ENCODE measurements around the gene FYB1. TPM values are rescaled to one million over a fixed set of nuclear protein-coding genes. Genes with fewer than 3 reads are reported as not detected.

Gene FYB1
- total and polyA plus RNA-seq, 4 experiments from 2014 or later, result 184 to 596 (median 493) TPM

DNA sequence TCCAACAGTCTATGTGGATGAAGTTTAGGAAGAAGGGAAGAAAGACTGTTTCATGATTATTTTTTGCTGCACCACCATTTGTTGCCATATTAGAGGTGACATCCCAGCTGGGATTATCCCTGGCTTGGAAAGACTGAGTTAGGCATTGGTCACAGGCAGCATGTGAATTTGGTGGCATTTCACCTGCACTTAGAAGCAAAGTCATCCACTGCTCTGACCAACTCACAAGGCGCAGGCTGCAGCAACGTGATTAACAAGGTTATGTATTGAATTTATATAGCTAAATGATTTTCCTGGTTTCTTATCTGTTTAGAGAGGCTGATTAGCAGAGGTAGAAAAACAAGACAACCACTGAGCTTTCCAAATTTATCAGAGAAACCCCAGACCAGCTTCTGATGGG lies 2.7 kb downstream of the FYB1 start:
- peaks cover 0 to 2% of the 10 kb centered on the region in 2 donors for H3K36me3 Mint-ChIP-seq
- POLR2A ChIA-PET (ENCODE audit: partially characterized antibody), result interaction anchor here (0.8 to 6.8 kb wide), 20 partner anchors 8 to 331 kb away, joined by 3 to 362 read pairs (median 20); partner anchors contain the start of gene RICTOR
- Histone ChIP-seq H3K4me3 (ENCODE audit: low read length in 2 of 2) (peak overlapping the region; percentile 26 to 64), H3K4me1 (ENCODE audit: insufficient read depth, low read length) (peaks cover 78% of the 10 kb centered on the region), H3K27me3 (ENCODE audit: insufficient read depth, low read length) (no peaks in the 10 kb centered on the region), H3K27ac (ENCODE audit: low read depth, low read length) (peak overlapping the region; percentile 62), H3K9me3 (ENCODE audit: control insufficient read depth in 1 of 2, low read length in 2 of 2) (no peaks in the 10 kb centered on the region), H3K36me3 (ENCODE audit: insufficient read depth, low read length) (no peaks in the 10 kb centered on the region)
- H3K27ac Mint-ChIP-seq, result peak overlapping the region; percentile 87 to 96 (median 93)
- no peak for DNase-seq
- no peaks in the 10 kb centered on the region for H3K9me3 Mint-ChIP-seq
- CTCF ChIA-PET (ENCODE audit: partially characterized antibody), result interaction anchor here (0.9 to 7.4 kb wide), 33 partner anchors 8 to 331 kb away, joined by 3 to 313 read pairs (median 11); no protein-coding TSS in a partner anchor
- peaks cover 58 to 81% (median 73%) of the 10 kb centered on the region in 4 donors for H3K4me1 Mint-ChIP-seq
- peak overlapping the region; percentile 80 to 90 (median 86) for H3K4me3 Mint-ChIP-seq
- no peaks in the 10 kb centered on the region for H3K27me3 Mint-ChIP-seq
- intact Hi-C loops (cut with micrococcal nuclease), result loop anchor here (1.0 to 5.0 kb wide), 9 partner anchors 7 to 160 kb away; partner anchors contain the start of gene RICTOR

DNA sequence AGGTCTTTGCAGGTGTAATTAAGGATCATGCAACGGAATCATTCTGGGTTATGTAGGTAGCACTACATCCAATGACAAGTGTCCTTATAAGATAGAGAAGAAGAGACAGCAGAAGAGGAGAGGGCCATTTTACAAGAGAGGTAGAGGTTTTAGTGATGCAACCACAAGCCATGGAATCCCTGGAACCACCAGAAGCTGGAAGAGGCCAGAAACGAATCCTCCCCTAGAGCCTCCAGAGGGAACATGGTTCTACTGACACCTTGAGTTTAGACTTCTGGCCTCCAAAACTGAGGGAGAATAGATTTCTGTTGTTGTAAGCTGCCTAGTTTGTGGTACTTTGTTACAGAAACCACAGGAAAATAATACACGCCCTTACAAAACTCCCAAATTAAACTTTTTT lies 3.5 kb downstream of the FYB1 start:
- H3K9me3 Mint-ChIP-seq, result no peaks in the 10 kb centered on the region
- peak overlapping the region; percentile 82 to 89 (median 85) for H3K4me3 Mint-ChIP-seq
- CTCF ChIA-PET (ENCODE audit: partially characterized antibody), result interaction anchor here (1.3 to 7.4 kb wide), 16 partner anchors 11 to 332 kb away, joined by 3 to 313 read pairs (median 20); no protein-coding TSS in a partner anchor
- peak overlapping the region; percentile 91 to 98 (median 96) for H3K27ac Mint-ChIP-seq
- H3K27me3 ChIP-seq (ENCODE audit: insufficient read depth, low read length), result no peaks in the 10 kb centered on the region
- H3K4me1 Mint-ChIP-seq, result peaks cover 61 to 88% (median 78%) of the 10 kb centered on the region in 4 donors
- peak overlapping the region; percentile 59 for H3K27ac ChIP-seq (ENCODE audit: low read depth, low read length)
- H3K9me3 ChIP-seq (ENCODE audit: control insufficient read depth in 1 of 2, low read length in 2 of 2), result no peaks in the 10 kb centered on the region
- peaks cover 0 to 2% of the 10 kb centered on the region in 2 donors for H3K36me3 Mint-ChIP-seq
- POLR2A ChIA-PET (ENCODE audit: partially characterized antibody), result interaction anchor here (0.9 to 6.8 kb wide), 12 partner anchors 17 to 143 kb away, joined by 3 to 362 read pairs (median 33); partner anchors contain the start of gene RICTOR
- peak overlapping the region; percentile 35 to 43 for H3K4me3 ChIP-seq (ENCODE audit: low read length in 2 of 2)
- intact Hi-C loops (cut with micrococcal nuclease), result loop anchor here (2.0 to 5.0 kb wide), 3 partner anchors 59 to 161 kb away; partner anchors contain the start of gene RICTOR
- H3K27me3 Mint-ChIP-seq, result no peaks in the 10 kb centered on the region
- no peaks in the 10 kb centered on the region for H3K36me3 ChIP-seq (ENCODE audit: insufficient read depth, low read length)
- no peak for DNase-seq
- H3K4me1 ChIP-seq (ENCODE audit: insufficient read depth, low read length), result peaks cover 86% of the 10 kb centered on the region

GRCh38 chr5:39214912-39215709 lies 4.3 kb downstream of the FYB1 start:
- H3K27ac ChIP-seq (ENCODE audit: low read depth, low read length), result peak overlapping the region; percentile 84
- H3K27ac Mint-ChIP-seq, result peak overlapping the region; percentile 91 to 98 (median 96)
- CTCF ChIA-PET (ENCODE audit: partially characterized antibody), result interaction anchor here (1.3 to 7.4 kb wide), 6 partner anchors 20 to 69 kb away, joined by 3 to 313 read pairs (median 137); no protein-coding TSS in a partner anchor
- POLR2A ChIA-PET (ENCODE audit: partially characterized antibody), result interaction anchor here (2.6 to 6.8 kb wide), 4 partner anchors 17 to 142 kb away, joined by 14 to 362 read pairs (median 110); partner anchors contain the start of gene RICTOR
- H3K4me1 ChIP-seq (ENCODE audit: insufficient read depth, low read length), result peaks cover 93% of the 10 kb centered on the region
- peak overlapping the region; percentile 35 to 43 for H3K4me3 ChIP-seq (ENCODE audit: low read length in 2 of 2)
- H3K9me3 ChIP-seq (ENCODE audit: control insufficient read depth in 1 of 2, low read length in 2 of 2), result no peaks in the 10 kb centered on the region
- intact Hi-C loops (cut with micrococcal nuclease), result loop anchor here (5.0 kb wide), 1 partner anchor 143 kb away; the partner anchor contains the start of gene RICTOR
- H3K27me3 ChIP-seq (ENCODE audit: insufficient read depth, low read length), result no peaks in the 10 kb centered on the region
- peaks cover 65 to 96% (median 85%) of the 10 kb centered on the region in 4 donors for H3K4me1 Mint-ChIP-seq
- H3K4me3 Mint-ChIP-seq, result peak overlapping the region; percentile 82 to 89 (median 85)
- no peaks in the 10 kb centered on the region for H3K27me3 Mint-ChIP-seq
- no peaks in the 10 kb centered on the region for H3K9me3 Mint-ChIP-seq
- peak; percentile 72 to 91 (median 77) for DNase-seq
- no peaks in the 10 kb centered on the region for H3K36me3 ChIP-seq (ENCODE audit: insufficient read depth, low read length)
- peaks cover 0 to 2% of the 10 kb centered on the region in 2 donors for H3K36me3 Mint-ChIP-seq

GRCh38 chr5:39213447-39214207 lies 5.7 kb downstream of the FYB1 start:
- peak in 3 of 5 donors; percentile 46 to 55 (median 52) for DNase-seq
- H3K36me3 ChIP-seq (ENCODE audit: insufficient read depth, low read length), result no peaks in the 10 kb centered on the region
- Mint-ChIP-seq H3K36me3 (peaks cover 0 to 2% of the 10 kb centered on the region in 2 donors), H3K4me1 (peaks cover 68 to 99% (median 85%) of the 10 kb centered on the region in 4 donors), H3K27me3 (no peaks in the 10 kb centered on the region), H3K4me3 (peak overlapping the region; percentile 58 to 78 (median 72)), H3K9me3 (no peaks in the 10 kb centered on the region), H3K27ac (peak overlapping the region; percentile 91 to 98 (median 95))
- no peaks in the 10 kb centered on the region for H3K9me3 ChIP-seq (ENCODE audit: control insufficient read depth in 1 of 2, low read length in 2 of 2)
- CTCF ChIA-PET (ENCODE audit: partially characterized antibody), result interaction anchor here (1.1 to 7.3 kb wide), 8 partner anchors 12 to 162 kb away, joined by 3 to 79 read pairs (median 12); no protein-coding TSS in a partner anchor
- peak overlapping the region; percentile 0 to 29 for H3K4me3 ChIP-seq (ENCODE audit: low read length in 2 of 2)
- H3K4me1 ChIP-seq (ENCODE audit: insufficient read depth, low read length), result peaks cover 93% of the 10 kb centered on the region
- intact Hi-C loops (cut with micrococcal nuclease), result no loop called here
- no peaks in the 10 kb centered on the region for H3K27me3 ChIP-seq (ENCODE audit: insufficient read depth, low read length)
- H3K27ac ChIP-seq (ENCODE audit: low read depth, low read length), result peak overlapping the region; percentile 84
- POLR2A ChIA-PET (ENCODE audit: partially characterized antibody), result interaction anchor here (3.1 to 43.1 kb wide), 3 partner anchors 19 to 60 kb away, joined by 19 to 1810 read pairs (median 534); no protein-coding TSS in a partner anchor

DNA sequence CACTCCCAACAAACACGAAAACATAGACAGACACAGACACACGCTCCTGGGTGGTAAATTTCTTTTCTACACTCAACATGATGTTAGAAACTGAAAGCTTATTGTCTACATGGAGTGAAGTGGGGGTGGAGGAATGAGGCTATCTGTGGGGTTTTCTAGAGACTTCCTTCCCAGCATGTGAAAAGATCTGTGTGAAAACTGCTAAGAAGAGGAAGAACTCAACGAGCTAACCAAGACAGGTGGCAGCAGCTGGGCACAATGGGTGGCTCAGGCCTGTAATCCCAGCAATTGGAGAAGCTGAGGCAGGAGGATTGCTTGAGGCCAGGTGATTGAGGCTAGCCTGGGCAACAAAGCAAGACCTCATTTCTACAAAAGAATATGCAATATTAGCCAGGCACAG lies 7.6 kb downstream of the FYB1 start:
- CTCF ChIA-PET (ENCODE audit: partially characterized antibody), result interaction anchor here (0.5 to 7.3 kb wide), 13 partner anchors 10 to 85 kb away, joined by 3 to 79 read pairs (median 7); no protein-coding TSS in a partner anchor
- H3K27me3 ChIP-seq (ENCODE audit: insufficient read depth, low read length), result no peaks in the 10 kb centered on the region
- DNase-seq, result peak; percentile 62 to 77 (median 67)
- H3K36me3 ChIP-seq (ENCODE audit: insufficient read depth, low read length), result no peaks in the 10 kb centered on the region
- peak overlapping the region; percentile 91 to 98 (median 95) for H3K27ac Mint-ChIP-seq
- peak overlapping the region; percentile 84 for H3K27ac ChIP-seq (ENCODE audit: low read depth, low read length)
- no peaks in the 10 kb centered on the region for H3K9me3 Mint-ChIP-seq
- H3K4me3 Mint-ChIP-seq, result peak overlapping the region; percentile 58 to 85 (median 78)
- H3K27me3 Mint-ChIP-seq, result no peaks in the 10 kb centered on the region
- peak overlapping the region in 1 of 2 donors; percentile 18 for H3K4me3 ChIP-seq (ENCODE audit: low read length in 2 of 2)
- POLR2A ChIA-PET (ENCODE audit: partially characterized antibody), result interaction anchor here (0.7 to 43.1 kb wide), 16 partner anchors 9 to 138 kb away, joined by 3 to 1810 read pairs (median 4); no protein-coding TSS in a partner anchor
- H3K36me3 Mint-ChIP-seq, result peaks cover 0 to 2% of the 10 kb centered on the region in 2 donors
- H3K4me1 ChIP-seq (ENCODE audit: insufficient read depth, low read length), result peaks cover 98% of the 10 kb centered on the region
- no peaks in the 10 kb centered on the region for H3K9me3 ChIP-seq (ENCODE audit: control insufficient read depth in 1 of 2, low read length in 2 of 2)
- H3K4me1 Mint-ChIP-seq, result peaks cover 67 to 99% (median 86%) of the 10 kb centered on the region in 4 donors
- intact Hi-C loops (cut with micrococcal nuclease), result loop anchor here (1.0 kb wide), 1 partner anchor 8 kb away; no protein-coding TSS in a partner anchor

GRCh38 chr5:39209924-39210323 lies 9.4 kb downstream of the FYB1 start:
- H3K4me3 Mint-ChIP-seq, result peak overlapping the region; percentile 76 to 85 (median 84)
- DNase-seq, result peak; percentile 87 to 93 (median 88)
- H3K4me1 Mint-ChIP-seq, result peaks cover 68 to 100% (median 88%) of the 10 kb centered on the region in 4 donors
- CTCF ChIA-PET (ENCODE audit: partially characterized antibody), result interaction anchor here (1.0 to 7.3 kb wide), 7 partner anchors 7 to 80 kb away, joined by 3 to 79 read pairs (median 15); no protein-coding TSS in a partner anchor
- no peaks in the 10 kb centered on the region for H3K36me3 ChIP-seq (ENCODE audit: insufficient read depth, low read length)
- peaks cover 98% of the 10 kb centered on the region for H3K4me1 ChIP-seq (ENCODE audit: insufficient read depth, low read length)
- peak overlapping the region; percentile 91 to 98 (median 95) for H3K27ac Mint-ChIP-seq
- H3K9me3 ChIP-seq (ENCODE audit: control insufficient read depth in 1 of 2, low read length in 2 of 2), result no peaks in the 10 kb centered on the region
- intact Hi-C loops (cut with micrococcal nuclease), result loop anchor here (1.0 kb wide), 3 partner anchors 7 to 33 kb away; no protein-coding TSS in a partner anchor
- POLR2A ChIA-PET (ENCODE audit: partially characterized antibody), result interaction anchor here (0.9 to 43.1 kb wide), 10 partner anchors 7 to 137 kb away, joined by 3 to 1810 read pairs (median 8); no protein-coding TSS in a partner anchor
- peak overlapping the region; percentile 45 to 48 for H3K4me3 ChIP-seq (ENCODE audit: low read length in 2 of 2)
- no peaks in the 10 kb centered on the region for H3K9me3 Mint-ChIP-seq
- H3K27ac ChIP-seq (ENCODE audit: low read depth, low read length), result peak overlapping the region; percentile 84
- H3K36me3 Mint-ChIP-seq, result peaks cover 0 to 2% of the 10 kb centered on the region in 2 donors
- H3K27me3 Mint-ChIP-seq, result no peaks in the 10 kb centered on the region
- no peaks in the 10 kb centered on the region for H3K27me3 ChIP-seq (ENCODE audit: insufficient read depth, low read length)
